H1 (cell line): ENCODE results near the gene AGBL5. TPM values are rescaled to one million over a fixed set of nuclear protein-coding genes. Genes with fewer than 3 reads are reported as not detected.

Experiments used
- CTCF ChIA-PET: fragments of 300-600 bp; sonication (Branson Sonifier 250); formaldehyde crosslinking; loops from one replicate; lab custom pipeline; 2021; ENCODE audit not compliant: partially characterized antibody; lab: Charles Lee
- POLR2A ChIA-PET: fragments of 300-600 bp; sonication (Branson Sonifier 250); formaldehyde crosslinking; loops from one replicate; lab custom pipeline; 2021; ENCODE audit warnings: inconsistent platforms; ENCODE audit not compliant: partially characterized antibody; lab: Charles Lee
- DNase-seq, 2 experiments: peaks; one replicate each; pipeline versions ENCODE4 v3.0.0 to v3.0.0-alpha.2; 2010 to 2022; ENCODE audit warnings: low spot score in 2 of 2, low read depth in 1 of 2, mixed read lengths in 1 of 2
- FAIRE-seq: peaks from 2 replicates; lab custom pipeline; 2011; peaks lifted over from hg19 to GRCh38; lab: Jason Lieb, UNC
- H2AFZ ChIP-seq: 2 replicates; pipeline ENCODE4 v1.8.1; 2012; ENCODE audit warnings: low read length, inconsistent platforms
- H2AK5ac ChIP-seq: 2 replicates; pipeline ENCODE4 v1.6.1; 2013; ENCODE audit warnings: low read depth, low read length
- H2BK120ac ChIP-seq: replicated peaks from 2 replicates; pipeline ENCODE3; 2013; ENCODE audit warnings: low read depth, low read length, inconsistent platforms
- H2BK12ac ChIP-seq: 2 replicates; pipeline ENCODE4 v1.6.1; 2013; ENCODE audit warnings: low read depth, low read length
- H2BK15ac ChIP-seq: 2 replicates; pipeline ENCODE4 v1.6.1; 2013; ENCODE audit warnings: low read length
- H2BK20ac ChIP-seq: 2 replicates; pipeline ENCODE4 v1.6.1; 2013; ENCODE audit warnings: low read length
- H2BK5ac ChIP-seq: 2 replicates; pipeline ENCODE4 v1.6.1; 2013; ENCODE audit warnings: low read depth, low read length
- H3K14ac ChIP-seq: 2 replicates; pipeline ENCODE4 v1.6.1; 2013; ENCODE audit warnings: inconsistent platforms; ENCODE audit not compliant: insufficient read length
- H3K18ac ChIP-seq: 2 replicates; pipeline ENCODE4 v1.6.1; 2013; ENCODE audit warnings: low read length; ENCODE audit errors: extremely low read depth
- H3K23ac ChIP-seq: 2 replicates; pipeline ENCODE4 v1.6.1; 2013; ENCODE audit warnings: inconsistent platforms; ENCODE audit not compliant: insufficient read length
- H3K23me2 ChIP-seq: 2 replicates; pipeline ENCODE4 v1.6.1; 2013; ENCODE audit warnings: low read depth, low read length
- H3K27ac ChIP-seq: 2 replicates; pipeline ENCODE4 v1.6.1; 2011; ENCODE audit warnings: low read depth, low read length, inconsistent platforms
- H3K27me3 ChIP-seq, 4 experiments: replicated peaks in 1 of 4; 1 replicate in 1 of 4; 2 replicates in 3 of 4; pipeline versions ENCODE4 v1.6.1 to v1.8.1; 2011 to 2013; ENCODE audit warnings: low read length in 3 of 4, mild to moderate bottlenecking in 3 of 4, inconsistent platforms in 2 of 4, mixed read lengths in 2 of 4, moderate library complexity in 1 of 4; ENCODE audit not compliant: control insufficient read depth in 3 of 4, insufficient read depth in 3 of 4; ENCODE audit errors: extremely low read depth in 1 of 4
- H3K36me3 ChIP-seq, 4 experiments: 2 replicates each; pipeline versions ENCODE4 v1.6.1 to v1.8.1; 2011 to 2013; ENCODE audit warnings: mild to moderate bottlenecking in 4 of 4, low read length in 3 of 4, moderate library complexity in 2 of 4, control low read depth in 1 of 4, inconsistent platforms in 1 of 4; ENCODE audit not compliant: insufficient read depth in 4 of 4, control insufficient read depth in 2 of 4
- H3K4ac ChIP-seq: replicated peaks from 2 replicates; pipeline ENCODE3; 2013; ENCODE audit warnings: low read length, low read depth, mixed read lengths, inconsistent platforms; ENCODE audit not compliant: insufficient read length
- H3K4me1 ChIP-seq, 4 experiments: replicated peaks in 1 of 4; 1 replicate in 1 of 4; 2 replicates in 3 of 4; pipeline versions ENCODE4 v1.6.1 to v1.8.1; 2011 to 2013; ENCODE audit warnings: low read length in 3 of 4, inconsistent platforms in 2 of 4, mixed read lengths in 1 of 4; ENCODE audit not compliant: insufficient read depth in 4 of 4, control insufficient read depth in 3 of 4
- H3K4me2 ChIP-seq, 2 experiments: 2 replicates each; pipeline versions ENCODE4 v1.6.1 to v1.8.1; 2011 to 2013; ENCODE audit warnings: low read depth in 2 of 2, low read length in 2 of 2, control low read depth in 1 of 2, inconsistent platforms in 1 of 2, mild to moderate bottlenecking in 1 of 2; ENCODE audit not compliant: insufficient read depth in 1 of 2
- H3K4me3 ChIP-seq, 4 experiments: fragments of 200-600, 300-600 bp in 1 of 4; sonication (generic), shearing (Covaris generic), sonication (Bioruptor Twin) in 1 of 4; 2 replicates each; pipeline versions ENCODE4 v1.5.1 to v1.8.1; 2011 to 2016; ENCODE audit warnings: low read length in 4 of 4, low read depth in 3 of 4, control low read depth in 2 of 4, inconsistent platforms in 2 of 4, mild to moderate bottlenecking in 2 of 4, mixed read lengths in 1 of 4, moderate library complexity in 1 of 4; ENCODE audit not compliant: insufficient read depth in 2 of 4; ENCODE audit errors: extremely low read depth in 1 of 4
- H3K56ac ChIP-seq: replicated peaks from 2 replicates; pipeline ENCODE3; 2013; ENCODE audit warnings: low read depth, mild to moderate bottlenecking, mixed read lengths, low read length, inconsistent platforms; ENCODE audit not compliant: insufficient read length
- H3K79me1 ChIP-seq: 2 replicates; pipeline ENCODE4 v1.6.1; 2013; ENCODE audit warnings: low read depth, low read length, control low read depth
- H3K79me2 ChIP-seq, 2 experiments: 2 replicates each; pipeline versions ENCODE4 v1.6.1 to v1.8.1; 2012 to 2013; ENCODE audit warnings: low read length in 2 of 2, mild to moderate bottlenecking in 2 of 2, inconsistent platforms in 1 of 2; ENCODE audit not compliant: insufficient read depth in 2 of 2, control insufficient read depth in 1 of 2
- H3K9ac ChIP-seq, 4 experiments: replicated peaks in 1 of 4; 1 replicate in 1 of 4; 2 replicates in 3 of 4; pipeline versions ENCODE4 v1.6.1 to v1.8.1; 2011 to 2013; ENCODE audit warnings: low read depth in 3 of 4, low read length in 3 of 4, control low read depth in 2 of 4, mild to moderate bottlenecking in 2 of 4, moderate library complexity in 2 of 4, inconsistent platforms in 1 of 4; ENCODE audit errors: extremely low read depth in 1 of 4
- H3K9me3 ChIP-seq, 2 experiments: 2 replicates each; pipeline versions ENCODE4 v1.6.1 to v1.8.1; 2012 to 2013; ENCODE audit warnings: mild to moderate bottlenecking in 2 of 2, moderate library complexity in 2 of 2, control low read depth in 1 of 2, inconsistent platforms in 1 of 2, low read depth in 1 of 2, low read length in 1 of 2, mixed read lengths in 1 of 2; ENCODE audit not compliant: insufficient read depth in 2 of 2
- H4K20me1 ChIP-seq, 2 experiments: replicated peaks in 1 of 2; 2 replicates each; pipeline versions ENCODE3 to v1.8.1; 2011 to 2013; ENCODE audit warnings: inconsistent platforms in 2 of 2, low read length in 2 of 2, mild to moderate bottlenecking in 1 of 2; ENCODE audit not compliant: insufficient read depth in 2 of 2, control insufficient read depth in 1 of 2
- H4K5ac ChIP-seq: 2 replicates; pipeline ENCODE4 v1.6.1; 2013; ENCODE audit warnings: low read length, low read depth, mixed read lengths, inconsistent platforms; ENCODE audit not compliant: insufficient read length
- H4K8ac ChIP-seq: 2 replicates; pipeline ENCODE4 v1.8.0; 2013; ENCODE audit warnings: mild to moderate bottlenecking, moderate library complexity, low read length, inconsistent platforms; ENCODE audit not compliant: insufficient read depth; ENCODE audit errors: extremely low read depth
- H4K91ac ChIP-seq: replicated peaks from 2 replicates; pipeline ENCODE3; 2013; ENCODE audit warnings: low read length, mixed read lengths, inconsistent platforms; ENCODE audit not compliant: insufficient read length
- ASH2L ChIP-seq: fragments of 200-600, 300-600 bp; sonication (generic); IDR thresholded peaks from one replicate; pipeline ENCODE4 v1.7.1; 2017; ENCODE audit warnings: low read length
- E2F6 ChIP-seq: IDR thresholded peaks from 2 replicates; pipeline ENCODE4 v1.6.1; 2012; ENCODE audit warnings: inconsistent platforms
- EGR1 ChIP-seq: IDR thresholded peaks from 2 replicates; pipeline ENCODE4 v1.6.1; 2011; ENCODE audit warnings: low read depth, low read length, borderline replicate concordance
- MAX ChIP-seq: IDR thresholded peaks from 2 replicates; pipeline ENCODE4 v1.6.1; 2012; ENCODE audit warnings: inconsistent platforms
- SIX5 ChIP-seq: IDR thresholded peaks from 2 replicates; pipeline ENCODE4 v1.6.1; 2011; ENCODE audit warnings: mild to moderate bottlenecking, low read depth, low read length
- SUZ12 ChIP-seq: fragments of 200-600 bp; sonication (generic); IDR thresholded peaks from 2 replicates; pipeline ENCODE4 v1.6.1; 2012; ENCODE audit warnings: mild to moderate bottlenecking, inconsistent platforms, low read length, moderate library complexity, mixed read lengths
- WGBS, 2 experiments: shearing (Covaris generic) in 1 of 2; methylation state at CpG; one replicate each; pipeline versions ENCODE4 v1.1.6 to v1.1.7; 2013 to 2015; ENCODE audit warnings: low lambda C conversion rate in 2 of 2, mixed read lengths in 2 of 2, inconsistent platforms in 1 of 2, low coverage in 1 of 2, missing lambda C conversion rate in 1 of 2; ENCODE audit not compliant: insufficient replicate concordance in 2 of 2, insufficient coverage in 1 of 2, insufficient read length in 1 of 2; ENCODE audit errors: extremely low coverage in 1 of 2, missing lambda C conversion rate in 1 of 2; 5-methylcytosine and 5-hydroxymethylcytosine counted together
- polyA plus RNA-seq, 7 experiments: library from polyadenylated mRNA; depleted of rRNA in 3 of 7; stranded (reverse) in 5 of 7; unstranded in 2 of 7; fragments of >200 nt in 5 of 7; fragments of 200-250 nt in 2 of 7; gene quantifications; 1 replicate in 5 of 7; 2 replicates in 1 of 7; 4 replicates in 1 of 7; pipeline versions ENCODE4 v1.2.1 to v1.2.3, GENCODE V29; 2011 to 2013; ENCODE audit warnings: missing spikeins in 2 of 7, mixed read lengths in 2 of 7
- total RNA-seq: library from RNA; stranded (reverse); fragmentation: NEBNext Ultra II Directional; extraction: Animal tissue kit (Norgen Biotek cat#: 25700); gene quantifications from 2 replicates; pipeline ENCODE4 v1.2.1, GENCODE V29; 2021

AGBL5 gene
- total and polyA plus RNA-seq, 2 of the 8 experiments (the other 6 are each of a cell fraction or from before 2014, with no cell fraction given) = 45.4 to 62.0 TPM

- no peak within 1 kb of the TSS for H3K4me3 ChIP-seq
- CTCF ChIA-PET = interaction anchor here (1.4 to 16.5 kb wide), 2 partner anchors 25 to 186 kb away, joined by 4 to 160 read pairs; partner anchors contain the start of gene AGBL5
- POLR2A ChIA-PET = interaction anchor here (0.7 to 1.6 kb wide), 7 partner anchors 23 to 170 kb away, joined by 3 to 5 read pairs (median 3); partner anchors contain the start of genes AGBL5 and CAD
Measured at GRCh38 chr2:27078267-27079194, 27.1 kb downstream of the AGBL5 start, which contains the start of gene EMILIN1. Gene EMILIN1 (plus strand): TSS chr2:27078615. CDS start chr2:27079066, 451 bp downstream.

More at GRCh38 chr2:27078267-27079194, 27.1 kb downstream of the AGBL5 start, which contains the start of gene EMILIN1:
- H4K5ac ChIP-seq = no peak within 1 kb of the TSS
- H2BK120ac ChIP-seq = no peak within 1 kb of the TSS
- TF ChIP-seq EGR1 (no peak), SUZ12 (no peak), ASH2L (no peak), SIX5 (no peak), MAX (0 out of 2 replicates have a peak, but pooled peaks have one; percentile 38), E2F6 (0 out of 2 replicates have a peak, but pooled peaks have one; percentile 23)
- no peak within 1 kb of the TSS for H3K56ac ChIP-seq
- no peaks in the 10 kb centered on the region for H3K9me3 ChIP-seq
- peak within 1 kb of the TSS; percentile 73 for H4K8ac ChIP-seq
- H3K27me3 ChIP-seq = 0 out of 7 replicates have a peak, but pooled peaks cover 0 to 3% (median 0%) of the 10 kb centered on the region in 4 experiments
- DNase-seq (peak in 1 of 2 experiments; percentile 53), FAIRE-seq (no peak)
- H2BK15ac ChIP-seq = peak within 1 kb of the TSS; percentile 92; the same call in 1 of the 2 replicates
- H3K36me3 ChIP-seq = no peaks in the 10 kb centered on the region
- no peak within 1 kb of the TSS for H2AK5ac ChIP-seq
- WGBS, 2 experiments = 84% methylated on average over 28 of the region's 41 CpGs; no CpG with 5 or more reads in 1 of the 2 experiments
- H3K9ac ChIP-seq = no peak within 1 kb of the TSS
- peak within 1 kb of the TSS; percentile 48 for H3K18ac ChIP-seq
- H3K4me1 ChIP-seq = peaks cover 0 to 17% (median 11%) of the 10 kb centered on the region in 4 experiments; a peak in 6 of 7 replicates
- H2BK5ac ChIP-seq = peak within 1 kb of the TSS; percentile 44; the same call in 1 of the 2 replicates
- peak within 1 kb of the TSS in 1 of 2 experiments; percentile 19; a peak in 1 of 4 replicates for H3K4me2 ChIP-seq
- no peak within 1 kb of the TSS for H3K14ac ChIP-seq
- H3K23me2 ChIP-seq = peaks cover 5% of the 10 kb centered on the region; the same call in 1 of the 2 replicates
- H4K91ac ChIP-seq = peak within 1 kb of the TSS; percentile 61
- peak within 1 kb of the TSS; percentile 84; the same call in 1 of the 2 replicates for H2BK12ac ChIP-seq
- no peak within 1 kb of the TSS for H3K27ac ChIP-seq
- H2BK20ac ChIP-seq = no peak within 1 kb of the TSS
- H3K79me1 ChIP-seq = no peaks in the 10 kb centered on the region
- H3K79me2 ChIP-seq = no peaks in the 10 kb centered on the region
- no peak within 1 kb of the TSS for H3K4ac ChIP-seq
- no peak within 1 kb of the TSS for H3K23ac ChIP-seq
- peak within 1 kb of the TSS; percentile 23; the same call in 1 of the 2 replicates for H2AFZ ChIP-seq
- no peaks in the 10 kb centered on the region for H4K20me1 ChIP-seq
